Lung microvascular endothelial cell (primary cell): Measurements from ENCODE around the gene EFHB. TPM values are rescaled to one million over a fixed set of nuclear protein-coding genes. Genes with fewer than 3 reads are reported as not detected.
A peak's percentile ranks its signal among the peaks of the same experiment; 100 is the strongest.
"Not testable (repeated sequence)": the region's sequence is repeated elsewhere in the genome, so short reads cannot be mapped to it uniquely, and the experiment has no call there.

ENCODE experiments used
- DNase-seq, 2 donors: peaks; one replicate each; pipeline versions ENCODE4 v3.0.0 to v3.0.0-alpha.2; 2010; ENCODE audit warnings: low read depth in 2 of 2
- total RNA-seq: library from RNA; depleted of rRNA; stranded (reverse); fragments of >200 nt; gene quantifications from 2 replicates; pipeline ENCODE4 v1.2.1, GENCODE V29; 2014

Gene EFHB
- total RNA-seq, 1 donor from 2014 or later: 0.20 TPM

DNA sequence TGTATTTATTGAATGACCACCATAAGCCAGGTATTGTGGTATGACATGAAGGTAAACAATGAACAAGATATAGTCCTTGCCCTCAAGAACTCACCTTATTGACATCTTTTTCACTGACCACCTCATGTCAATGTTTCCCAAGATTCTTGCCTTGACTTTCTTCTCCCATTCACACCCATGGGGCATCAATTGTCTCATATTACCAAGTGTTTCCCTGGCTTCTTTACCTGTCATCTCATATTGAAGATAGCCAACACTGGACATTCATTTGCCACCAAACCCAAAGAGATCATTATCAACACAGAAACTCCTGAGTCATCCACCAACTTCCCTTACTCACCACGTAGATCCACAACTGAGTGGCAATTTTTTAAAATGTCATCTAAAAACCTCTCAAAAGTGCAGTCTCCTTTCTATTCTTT is 2.2 kb downstream of the EFHB start:
- DNase-seq: peak in 1 of 2 donors; percentile 8

DNA sequence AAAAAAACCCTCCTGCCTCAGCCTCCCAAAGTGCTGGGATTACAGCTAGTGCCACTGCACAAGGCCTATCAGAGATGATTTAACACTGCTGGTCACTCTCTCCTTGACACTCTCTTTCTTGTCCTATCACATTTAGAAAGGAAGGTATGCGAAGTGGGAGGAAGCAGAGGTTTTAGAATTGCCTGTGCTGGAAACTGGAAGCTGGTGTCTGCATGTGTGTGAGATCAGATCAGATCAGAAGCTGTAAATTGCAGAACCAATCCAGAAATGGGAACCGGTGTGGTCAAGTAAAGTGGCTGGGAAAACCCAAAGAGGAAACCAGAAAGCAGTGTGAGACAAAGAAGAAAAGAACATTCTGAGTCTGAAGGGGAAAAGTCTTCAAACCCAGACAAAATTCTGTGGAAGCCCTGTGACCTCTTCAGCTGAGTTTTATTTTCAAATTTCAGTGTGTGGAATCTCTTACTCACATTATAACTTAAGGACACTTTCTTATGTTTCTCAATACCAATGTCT is 2.8 kb downstream of the EFHB start:
- no peak for DNase-seq

DNA sequence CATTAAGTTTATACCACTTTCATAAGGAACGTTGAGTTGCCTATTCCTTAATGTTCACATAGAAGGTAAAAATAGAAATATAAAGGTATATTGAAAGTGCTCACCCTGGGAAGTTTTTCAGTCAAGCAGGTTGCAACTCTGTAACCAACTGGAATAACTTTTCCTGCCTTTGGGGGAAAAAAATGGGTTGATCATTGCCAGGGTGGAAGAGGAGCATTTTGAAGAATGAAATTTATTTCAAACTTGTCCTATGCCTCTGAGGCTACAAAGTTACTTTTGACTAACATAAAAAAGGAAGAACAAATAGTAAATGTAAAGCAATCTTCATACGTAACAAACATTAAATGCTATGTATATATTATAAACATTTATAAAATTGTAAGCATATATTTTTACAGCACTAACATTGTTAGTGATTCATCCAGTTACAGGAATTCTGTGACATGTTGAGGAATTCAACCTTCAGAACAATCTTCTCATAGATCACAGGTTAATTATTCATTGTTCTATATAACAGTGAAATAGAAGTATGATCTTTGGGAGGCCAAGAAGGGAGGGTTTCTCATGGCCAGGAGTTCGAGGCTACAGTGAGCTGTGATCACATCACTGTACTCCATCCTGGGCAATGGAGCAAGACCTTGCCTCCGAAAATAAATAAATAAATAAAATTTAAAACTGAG is 13.5 kb downstream of the EFHB start:
- DNase-seq: no peak

DNA sequence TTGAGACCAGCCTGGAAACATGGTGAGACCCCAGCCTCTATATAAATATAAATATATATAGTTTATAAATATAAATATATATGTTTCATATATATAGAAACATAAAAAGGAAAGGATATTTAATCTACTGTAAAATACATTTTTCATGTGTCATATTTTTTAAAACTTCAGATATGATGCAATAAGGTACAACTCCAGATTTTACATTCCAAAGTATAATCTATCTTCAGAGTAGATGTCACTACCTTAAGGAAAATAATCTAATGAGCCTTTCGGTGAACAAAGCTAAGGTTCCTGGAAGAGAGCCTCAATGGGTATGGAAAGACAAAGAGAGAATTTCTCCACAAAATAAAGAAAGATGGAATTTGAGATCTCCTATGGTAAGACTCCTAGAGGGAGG is 16.9 kb downstream of the EFHB start:
- DNase-seq: no peak

DNA sequence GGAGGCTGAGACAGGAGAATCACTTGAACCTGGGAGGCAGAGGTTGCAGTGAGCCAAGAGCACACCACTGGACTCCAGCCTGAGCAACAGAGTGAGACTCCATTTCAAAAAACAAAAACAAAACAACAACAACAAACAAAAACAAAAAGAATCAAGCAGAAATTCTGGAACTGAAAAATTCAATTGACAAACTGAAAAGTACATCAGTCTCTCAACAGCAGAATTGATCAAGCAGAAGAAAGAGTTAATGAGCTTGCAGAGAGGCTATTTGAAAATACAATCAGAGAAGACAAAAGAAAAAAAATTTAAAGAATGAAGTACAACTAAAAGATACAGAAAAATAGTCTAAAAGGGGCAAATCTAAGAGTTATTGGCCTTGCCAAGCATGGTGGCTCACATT is 22.6 kb downstream of the EFHB start:
- DNase-seq: no peak

DNA sequence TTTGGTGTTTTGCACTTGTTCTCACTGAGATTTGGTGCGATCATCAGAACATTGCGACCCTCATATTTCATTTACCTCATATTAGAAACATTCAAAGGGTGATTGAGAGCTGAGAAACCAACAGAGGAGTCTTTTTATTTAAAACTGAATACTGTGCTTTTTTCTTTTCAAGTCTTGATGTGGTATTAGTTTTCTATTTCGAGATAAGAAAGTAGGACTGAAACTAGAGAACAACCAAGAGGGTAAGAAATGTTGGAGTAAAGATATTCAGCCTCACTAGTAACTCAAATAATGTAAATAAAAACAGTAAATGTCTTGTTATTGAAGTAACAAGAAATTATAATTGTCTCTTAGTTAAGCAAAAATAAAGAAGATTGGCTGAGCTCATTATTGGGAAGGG is 26.5 kb downstream of the EFHB start:
- no peak for DNase-seq

DNA sequence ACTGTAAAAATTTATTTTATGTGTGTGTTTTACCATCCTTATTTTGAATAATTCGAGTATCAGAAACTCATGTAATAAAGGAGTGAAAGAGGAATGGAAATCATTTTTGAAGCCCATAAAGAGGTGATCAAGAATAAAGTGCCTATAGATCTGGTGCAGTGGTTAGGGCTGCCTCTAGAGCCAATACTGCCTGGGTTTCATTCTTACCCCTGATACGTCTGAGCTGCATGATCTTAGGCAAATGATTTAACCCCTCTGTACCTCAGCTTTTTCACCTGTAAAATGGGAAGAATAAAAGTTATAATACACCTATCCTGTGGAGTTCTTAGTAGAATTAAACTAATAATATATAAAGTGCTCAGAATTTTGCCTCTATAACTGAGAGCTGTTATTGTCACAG is 30.4 kb downstream of the EFHB start:
- no peak for DNase-seq

DNA sequence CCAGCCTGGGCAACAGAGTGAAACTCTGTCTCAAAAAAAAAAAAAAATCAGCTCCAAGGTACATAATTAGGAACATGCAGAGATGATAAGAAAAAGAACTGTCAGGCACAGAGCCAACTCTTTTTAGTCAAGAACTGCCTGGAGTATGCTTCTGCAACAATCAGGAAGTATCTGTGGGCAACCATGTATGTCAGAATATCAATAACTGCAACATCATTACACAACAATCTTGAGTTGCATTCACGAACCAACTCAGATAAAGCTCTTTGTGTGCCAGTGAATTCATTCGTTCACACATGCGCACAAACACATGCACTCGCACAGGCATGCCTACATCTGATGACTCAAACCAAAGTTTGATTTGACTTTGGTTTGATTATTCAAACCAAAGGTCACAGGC is 32.1 kb downstream of the EFHB start:
- DNase-seq: no peak

DNA sequence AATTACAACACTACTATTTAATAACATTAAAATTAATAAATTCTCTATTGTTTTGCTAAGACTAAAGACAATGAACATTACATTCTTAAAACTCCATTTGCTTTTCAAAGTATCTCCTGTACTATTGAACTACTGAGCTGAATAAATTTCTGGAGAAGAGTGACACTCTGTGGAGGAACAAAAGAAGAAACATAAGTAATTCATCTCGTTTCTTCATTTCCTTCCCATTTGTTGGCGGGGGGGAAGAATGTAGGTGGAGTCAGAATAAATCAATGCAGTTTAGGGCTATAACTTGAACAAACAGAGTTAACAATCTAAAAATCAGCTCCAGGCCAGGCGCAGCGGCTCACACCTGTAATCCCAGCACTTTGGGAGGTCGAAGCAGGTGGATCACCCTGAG is 32.7 kb downstream of the EFHB start:
- peak in 1 of 2 donors; percentile 31 for DNase-seq

DNA sequence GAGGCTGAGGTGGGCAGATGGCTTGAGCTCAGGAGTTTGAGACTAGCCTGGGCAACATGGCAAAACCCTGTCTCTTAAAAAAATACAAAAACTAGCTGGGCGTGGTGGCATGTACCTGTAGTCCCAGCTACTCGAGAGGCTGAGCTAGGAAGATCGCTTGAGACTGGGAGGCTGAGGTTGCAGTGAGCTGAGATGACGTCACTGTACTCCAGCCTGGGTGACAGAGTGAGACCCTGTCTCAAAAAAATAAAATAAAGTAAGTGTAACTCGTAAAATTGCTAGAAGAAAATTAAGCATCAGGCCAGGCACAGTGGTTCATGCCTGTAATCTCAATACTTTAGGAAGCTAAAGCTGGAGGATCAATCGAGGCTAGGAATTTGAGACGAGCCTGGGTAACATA is 34.2 kb downstream of the EFHB start:
- DNase-seq: not testable (repeated sequence)

DNA sequence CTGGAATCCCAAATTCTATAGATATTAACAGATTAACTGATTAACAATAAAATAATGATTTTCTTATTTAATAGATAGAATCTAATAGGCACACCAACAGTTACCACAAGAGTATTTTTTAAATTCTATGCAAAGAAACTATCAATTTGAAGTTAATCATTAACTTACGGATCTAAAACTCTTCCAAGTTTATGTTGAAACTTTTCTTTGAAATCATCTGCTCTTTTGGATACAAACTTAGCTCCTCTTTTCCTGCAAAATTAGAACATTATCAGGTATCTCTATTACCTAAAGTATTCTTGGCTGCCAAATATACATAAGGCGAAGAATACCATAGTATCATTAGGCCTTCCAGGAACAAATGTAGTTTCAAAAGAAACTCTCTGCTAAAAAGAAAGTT is 34.8 kb downstream of the EFHB start:
- no peak for DNase-seq

DNA sequence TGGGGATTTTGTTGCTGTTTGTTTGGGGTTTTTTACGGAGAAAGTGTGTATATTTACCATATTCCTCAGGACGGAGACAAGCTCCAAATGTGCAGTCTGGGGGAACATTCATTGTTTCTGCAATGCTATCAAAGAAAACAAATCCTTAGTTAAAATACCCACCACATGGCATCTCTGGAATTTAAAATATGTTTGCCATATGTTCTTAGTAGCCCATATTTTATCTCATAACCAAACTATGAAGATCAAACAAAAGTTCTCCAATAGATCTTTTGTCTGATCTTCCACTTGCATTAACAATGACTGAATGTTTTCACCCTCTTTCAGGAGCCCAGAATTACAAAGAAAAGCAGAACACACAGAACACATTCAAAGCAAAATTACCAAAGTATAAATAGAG is 35.3 kb downstream of the EFHB start:
- DNase-seq: no peak

DNA sequence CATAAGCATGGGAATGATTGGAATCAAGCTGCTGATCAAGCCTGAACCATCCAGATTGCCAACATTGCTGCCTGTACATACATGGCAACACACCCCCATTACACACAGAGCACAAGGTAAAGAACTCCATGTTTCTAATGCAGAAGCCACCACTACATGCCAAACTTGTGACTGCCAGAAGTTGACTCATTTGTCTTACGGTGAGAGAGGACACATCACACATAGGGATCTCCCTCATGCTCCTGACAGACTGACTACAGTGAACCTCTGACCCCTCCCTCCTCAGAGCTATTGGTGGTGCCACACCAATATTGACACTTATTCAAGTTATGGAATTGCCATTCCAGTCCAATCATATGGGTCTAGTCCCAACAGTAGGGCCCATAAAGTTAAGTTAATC is 42.3 kb downstream of the EFHB start:
- peak in 1 of 2 donors; percentile 31 for DNase-seq

DNA sequence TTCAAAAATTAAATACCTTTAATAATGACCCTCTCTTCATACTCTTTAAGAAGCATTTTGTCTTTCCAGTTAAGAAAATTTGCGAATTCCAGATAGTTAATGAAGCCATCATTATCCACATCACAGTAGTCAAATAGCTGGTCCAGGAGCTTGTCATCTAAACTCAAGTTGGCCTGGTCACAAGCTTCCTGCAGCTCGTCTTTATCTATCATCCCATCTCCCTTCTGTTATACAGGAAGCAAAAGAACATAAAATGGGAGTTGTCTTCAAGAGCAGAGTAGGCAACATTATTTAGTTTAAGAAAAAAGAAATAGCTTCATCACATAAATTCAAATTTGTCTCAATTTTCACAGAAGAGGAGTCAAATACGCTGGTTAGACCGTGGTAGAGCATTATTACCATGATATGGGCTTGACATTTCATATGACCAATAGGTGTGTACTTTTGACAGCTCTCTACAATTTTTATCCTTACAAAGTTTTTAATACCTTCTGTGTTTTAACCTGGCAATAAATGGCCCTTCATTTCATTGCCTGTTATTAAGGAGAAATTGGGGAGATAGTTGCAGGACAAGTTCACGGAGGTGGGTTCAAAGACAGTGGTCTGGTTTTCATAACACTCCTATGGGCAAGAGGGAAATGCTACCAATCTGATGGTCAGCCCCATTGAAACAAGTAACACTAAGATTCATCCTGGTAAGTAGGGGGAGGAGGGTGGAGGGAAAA is 45.4 kb downstream of the EFHB start:
- peak in 1 of 2 donors; percentile 38 for DNase-seq

DNA sequence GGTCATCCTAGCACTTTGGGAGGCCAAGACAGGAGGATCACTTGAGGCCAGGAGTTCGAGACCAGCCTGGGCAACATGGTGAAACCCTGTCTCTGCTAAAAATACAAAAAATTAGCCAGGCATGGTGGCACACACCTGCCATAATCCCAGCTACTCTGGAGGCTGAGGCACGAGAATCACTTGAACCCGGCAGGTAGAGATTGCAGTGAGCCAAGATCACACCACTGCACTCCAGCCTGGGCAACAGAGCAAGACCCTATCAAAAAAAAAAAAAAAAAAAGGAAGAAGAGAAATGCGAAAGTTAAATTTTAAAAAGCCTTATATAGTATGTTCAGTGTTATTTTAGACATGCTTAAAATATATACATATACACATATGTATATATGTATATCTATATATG is 46.9 kb downstream of the EFHB start:
- DNase-seq: not testable (repeated sequence)

DNA sequence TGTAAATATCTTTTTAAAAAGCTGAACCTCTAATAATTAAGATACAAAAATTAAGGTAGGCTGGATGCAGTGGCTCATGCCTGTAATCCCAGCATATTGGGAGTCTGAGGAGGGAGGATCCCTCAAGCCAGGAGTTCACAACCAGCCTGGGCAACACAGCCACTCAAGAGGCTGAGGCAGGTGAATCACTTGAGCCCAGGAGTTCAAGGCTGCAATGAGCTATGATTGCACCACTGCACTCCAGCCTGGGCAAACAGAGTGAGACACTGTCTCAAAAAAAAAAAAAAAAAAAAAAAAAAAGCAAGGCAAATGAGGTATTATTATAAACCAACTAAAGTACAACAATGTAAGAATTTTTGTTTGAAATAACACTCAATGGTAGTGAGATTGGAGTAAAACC is 47.6 kb downstream of the EFHB start:
- DNase-seq: no peak

DNA sequence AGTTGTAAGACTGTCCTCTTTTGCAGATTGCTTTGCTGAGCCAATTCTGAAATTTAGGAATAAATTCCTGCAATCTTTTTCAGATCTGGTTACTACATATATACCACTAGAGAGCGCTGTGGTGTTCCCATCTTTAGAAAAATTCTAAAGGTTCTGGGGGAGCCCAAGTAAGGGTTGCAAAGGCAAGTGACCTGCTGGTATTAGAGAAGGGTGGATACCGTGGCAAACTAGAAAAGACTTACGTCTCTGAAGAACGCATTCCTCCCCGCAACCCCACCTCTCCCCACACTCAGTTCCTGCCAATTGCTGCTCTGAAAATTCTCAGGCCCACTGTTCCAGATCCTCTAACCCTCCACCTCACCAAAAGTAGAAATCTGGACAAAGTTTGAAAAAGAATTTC is 48.5 kb downstream of the EFHB start:
- DNase-seq: peak; percentile 54 to 59

DNA sequence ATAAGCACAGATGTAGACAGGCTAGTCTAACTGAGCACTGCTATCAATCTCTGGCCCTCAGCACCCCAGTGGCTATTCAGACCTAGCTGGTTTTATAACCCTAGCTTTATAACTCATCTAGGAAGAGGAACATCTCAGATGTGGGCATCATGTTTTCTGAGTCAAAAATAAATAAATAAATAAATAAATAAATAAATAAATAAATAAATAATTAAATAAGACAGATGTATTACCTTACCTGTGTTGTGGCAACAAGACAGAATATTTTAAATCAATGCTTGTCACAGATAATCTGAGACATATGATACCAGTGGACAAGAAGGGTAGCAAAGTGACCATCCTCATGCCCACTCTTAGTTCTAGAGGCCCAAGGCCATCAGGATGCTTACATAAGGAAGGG is 52.2 kb downstream of the EFHB start:
- no peak for DNase-seq

DNA sequence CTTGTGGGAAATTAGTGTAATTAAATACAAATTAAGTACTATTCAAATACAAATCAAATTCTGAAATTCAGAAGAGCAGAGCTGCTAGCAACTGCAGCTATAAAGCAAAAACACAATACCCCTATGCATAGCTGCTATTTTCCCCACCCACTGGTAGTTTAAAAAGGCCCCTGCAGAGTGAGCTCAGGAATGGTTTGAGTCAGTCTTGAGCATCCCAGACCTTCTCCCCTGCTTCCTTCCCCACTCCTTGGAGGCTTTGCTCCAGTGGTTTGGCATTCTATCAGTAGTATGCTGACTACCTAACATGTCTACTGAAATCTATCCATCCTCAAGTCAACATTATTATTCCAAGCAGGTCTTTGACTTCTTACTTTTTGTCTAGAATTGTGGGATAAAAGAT is 53.0 kb downstream of the EFHB start:
- DNase-seq: no peak

DNA sequence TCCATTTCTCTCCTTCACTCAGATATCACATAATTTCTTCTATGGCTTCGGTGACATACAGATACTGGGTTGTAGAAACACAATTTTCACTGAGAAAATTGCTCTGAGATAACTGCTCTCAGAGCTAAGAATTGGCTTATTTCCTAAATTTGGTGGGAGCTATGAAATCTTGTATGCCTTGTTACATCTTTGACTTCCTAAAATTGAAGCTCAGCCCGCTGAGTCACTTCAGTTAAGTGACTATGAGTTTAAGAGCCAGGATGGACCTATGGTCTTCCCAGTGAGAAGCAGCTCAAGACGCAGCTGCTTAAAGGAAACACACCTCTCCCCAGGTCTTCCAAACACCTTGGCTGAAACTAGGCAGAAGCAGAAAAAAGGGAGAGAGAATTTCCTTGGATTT is 56.4 kb downstream of the EFHB start:
- DNase-seq: no peak

DNA sequence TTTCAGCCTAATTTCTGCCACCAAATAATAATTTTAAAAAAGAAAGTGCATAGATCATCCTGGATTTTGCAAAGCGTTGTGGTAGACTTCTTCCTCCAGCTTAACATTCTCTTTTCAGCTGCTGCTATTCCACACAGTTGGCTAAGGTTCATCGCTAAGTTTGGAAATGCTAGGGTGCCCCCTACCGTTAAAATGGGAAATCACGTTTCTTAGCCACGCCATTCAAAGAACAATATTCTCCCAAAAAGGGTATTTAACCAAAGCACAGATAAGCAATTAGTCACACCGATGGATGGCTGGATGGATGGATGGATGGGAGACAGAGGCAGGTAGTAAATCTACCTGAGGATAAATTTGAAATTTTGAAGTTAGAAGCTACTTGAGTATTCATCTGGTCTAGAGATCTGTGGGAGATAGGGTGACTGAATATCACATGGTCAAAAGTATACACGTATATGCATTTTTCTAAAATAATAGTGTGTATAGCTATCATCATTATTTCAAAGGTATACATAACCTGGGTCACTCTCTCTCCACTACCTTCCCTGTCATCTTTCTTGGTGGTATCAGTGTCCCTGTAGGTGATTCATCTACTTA is 67.2 kb downstream of the EFHB start:
- DNase-seq: peak; percentile 55 to 70

DNA sequence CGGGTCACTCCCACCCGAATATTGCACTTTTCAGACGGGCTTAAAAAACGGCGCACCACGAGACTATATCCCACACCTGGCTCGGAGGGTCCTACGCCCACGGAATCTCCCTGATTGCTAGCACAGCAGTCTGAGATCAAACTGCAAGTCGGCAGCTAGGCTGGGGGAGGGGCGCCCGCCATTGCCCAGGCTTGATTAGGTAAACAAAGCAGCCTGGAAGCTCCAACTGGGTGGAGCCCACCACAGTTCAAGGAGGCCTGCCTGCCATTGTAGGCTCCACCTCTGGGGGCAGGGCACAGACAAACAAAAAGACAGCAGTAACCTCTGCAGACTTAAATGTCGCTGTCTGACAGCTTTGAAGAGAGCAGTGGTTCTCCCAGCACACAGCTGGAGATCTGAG is 78.7 kb downstream of the EFHB start:
- not testable (repeated sequence) for DNase-seq

DNA sequence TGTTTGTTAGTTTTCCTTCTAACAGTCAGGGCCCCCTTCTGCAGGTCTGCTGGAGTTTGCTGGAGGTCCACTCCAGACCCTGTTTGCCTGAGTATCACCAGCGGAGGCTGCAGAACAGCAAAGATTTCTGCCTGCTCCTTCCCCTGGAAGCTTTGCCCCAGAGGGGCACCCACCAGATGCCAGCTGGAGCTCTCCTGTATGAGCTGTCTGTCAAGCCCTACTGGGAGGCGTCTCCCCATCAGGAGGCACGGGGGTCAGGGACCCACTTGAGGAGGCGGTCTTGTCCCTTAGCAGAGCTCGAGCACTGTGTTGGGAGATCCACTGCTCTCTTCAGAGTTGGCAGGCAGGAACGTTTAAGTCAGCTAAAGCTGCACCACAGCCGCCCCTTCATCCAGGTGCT is 87.4 kb downstream of the EFHB start:
- DNase-seq: not testable (repeated sequence)
